Liver (tissue), 9 donors: ENCODE measurements around the gene GNB5. TPM values are rescaled to one million over a fixed set of nuclear protein-coding genes. Genes with fewer than 3 reads are reported as not detected.
A peak's percentile ranks its signal among the peaks of the same experiment; 100 is the strongest.

Experiments used
- DNase-seq: peaks from one replicate; pipeline ENCODE4 v3.0.0-alpha.2; 2017; ENCODE audit warnings: low spot score
- H3K27ac ChIP-seq, 2 donors: one replicate each; pipeline ENCODE4 v1.7.0; 2013; ENCODE audit warnings: inconsistent platforms in 2 of 2, low read length in 2 of 2, control low read depth in 1 of 2, low read depth in 1 of 2, mild to moderate bottlenecking in 1 of 2
- H3K27me3 ChIP-seq, 4 donors: one replicate each; pipeline versions ENCODE4 v1.6.1 to v1.7.0; 2013; ENCODE audit warnings: low read length in 3 of 4, inconsistent platforms in 1 of 4, mild to moderate bottlenecking in 1 of 4, moderate library complexity in 1 of 4; ENCODE audit not compliant: control insufficient read depth in 4 of 4, insufficient read depth in 4 of 4
- H3K36me3 ChIP-seq, 4 donors: one replicate each; pipeline versions ENCODE4 v1.6.1 to v1.7.0; 2013; ENCODE audit warnings: low read length in 3 of 4, mild to moderate bottlenecking in 3 of 4, low read depth in 1 of 4, moderate library complexity in 1 of 4; ENCODE audit not compliant: control insufficient read depth in 4 of 4, insufficient read depth in 3 of 4
- H3K4me1 ChIP-seq, 4 donors: one replicate each; pipeline versions ENCODE4 v1.6.1 to v1.7.0; 2013; ENCODE audit warnings: low read length in 3 of 4, mild to moderate bottlenecking in 3 of 4, moderate library complexity in 1 of 4; ENCODE audit not compliant: control insufficient read depth in 4 of 4, insufficient read depth in 4 of 4
- H3K4me3 ChIP-seq, 3 donors: one replicate each; pipeline versions ENCODE4 v1.6.1 to v1.7.0; 2013; ENCODE audit warnings: low read length in 3 of 3, control low read depth in 1 of 3, low read depth in 1 of 3, mild to moderate bottlenecking in 1 of 3
- H3K9ac ChIP-seq, 2 donors: one replicate each; pipeline ENCODE4 v1.7.0; 2013; ENCODE audit warnings: low read length in 2 of 2, mild to moderate bottlenecking in 2 of 2, moderate library complexity in 2 of 2, control low read depth in 1 of 2, low read depth in 1 of 2
- H3K9me3 ChIP-seq, 4 donors: one replicate each; pipeline versions ENCODE4 v1.6.1 to v1.7.0; 2013; ENCODE audit warnings: low read length in 3 of 4; ENCODE audit not compliant: control insufficient read depth in 4 of 4
- ATF3 ChIP-seq: IDR thresholded peaks from 2 replicates; pipeline ENCODE4 v1.6.1; 2016; ENCODE audit warnings: antibody characterized with exemption
- EGR1 ChIP-seq, 2 donors: IDR thresholded peaks; 2 replicates each; pipeline ENCODE4 v1.6.1; 2016 to 2018; ENCODE audit warnings: antibody characterized with exemption in 2 of 2, low read depth in 2 of 2
- FOXA1 ChIP-seq: IDR thresholded peaks from 2 replicates; pipeline ENCODE4 v1.6.1; 2016; ENCODE audit warnings: antibody characterized with exemption
- GABPA ChIP-seq, 2 donors: IDR thresholded peaks in 1 of 2; conservative IDR thresholded peaks in 1 of 2; 2 replicates each; pipeline ENCODE4 v1.6.1; 2016; ENCODE audit warnings: antibody characterized with exemption in 2 of 2, mild to moderate bottlenecking in 1 of 2, moderate library complexity in 1 of 2
- MAX ChIP-seq: IDR thresholded peaks from 2 replicates; pipeline ENCODE4 v1.6.1; 2016; ENCODE audit warnings: antibody characterized with exemption
- NR2F2 ChIP-seq: IDR thresholded peaks from 2 replicates; pipeline ENCODE4 v1.6.1; 2016; ENCODE audit warnings: antibody characterized with exemption
- RXRA ChIP-seq, 2 donors: IDR thresholded peaks; 2 replicates each; pipeline ENCODE4 v1.6.1; 2017 to 2018; ENCODE audit warnings: antibody characterized with exemption in 2 of 2, mild to moderate bottlenecking in 1 of 2
- TAF1 ChIP-seq: conservative IDR thresholded peaks from 2 replicates; pipeline ENCODE4 v1.6.1; 2016; ENCODE audit warnings: antibody characterized with exemption, mild to moderate bottlenecking
- YY1 ChIP-seq: IDR thresholded peaks from 2 replicates; pipeline ENCODE4 v1.6.1; 2016; ENCODE audit warnings: antibody characterized with exemption, mild to moderate bottlenecking
- ZBTB33 ChIP-seq: IDR thresholded peaks from 2 replicates; pipeline ENCODE4 v1.6.1; 2016; ENCODE audit warnings: antibody characterized with exemption
- WGBS: extraction: QIAGEN DNeasy Blood & Tissue Kit; methylation state at CpG from one replicate; pipeline ENCODE4 v1.1.7; 2013; 5-methylcytosine and 5-hydroxymethylcytosine counted together
- polyA plus RNA-seq, 2 donors: library from polyadenylated mRNA; stranded (reverse) in 1 of 2; unstranded in 1 of 2; fragments of 200-250 nt in 1 of 2; fragments of >200 nt in 1 of 2; fragmentation: Nextera tagmentation in 1 of 2; extraction: Ambion mirVana in 1 of 2; gene quantifications; one replicate each; pipeline versions ENCODE4 v1.2.1 to v1.2.3, GENCODE V29; 2013 to 2015
- total RNA-seq, 2 donors: library from RNA; depleted of rRNA; stranded (reverse); fragments of >200 nt; gene quantifications; one replicate each; pipeline ENCODE4 v1.2.3, GENCODE V29; 2014
- donor health status: healthy.
- donor health status: healthy.
- donor health status: healthy.
- donor health status: healthy.
- donor health status: healthy.

GNB5 gene
- total and polyA plus RNA-seq, 4 donors: 13.7 to 19.2 (median 15.7) TPM

GRCh38 chr15:52094811-52095584, 96.2 kb downstream of the GNB5 start:
- Histone ChIP-seq H3K27me3 (no peaks in the 10 kb centered on the region), H3K4me1 (peaks cover 0 to 4% (median 0%) of the 10 kb centered on the region in 4 donors), H3K27ac (no peak overlapping the region), H3K36me3 (no peaks in the 10 kb centered on the region), H3K9ac (no peak overlapping the region), H3K9me3 (peaks cover 0 to 4% (median 0%) of the 10 kb centered on the region in 4 donors), H3K4me3 (no peak overlapping the region)
- no peak for DNase-seq
- no peak for TF ChIP-seq RXRA (IDR thresholded peaks at IDR 0.05)
- no peak for TF ChIP-seq FOXA1
- no peak for TF ChIP-seq GABPA (IDR thresholded peaks at IDR 0.05 in 1 of 2, conservative IDR thresholded peaks at IDR 0.05 in 1 of 2)
- TF ChIP-seq ZBTB33: no peak
- TF ChIP-seq EGR1 (IDR thresholded peaks at IDR 0.05; ENCODE audit: low read depth in 2 of 2): no peak
- no peak for TF ChIP-seq ATF3
- TF ChIP-seq TAF1: no peak
- TF ChIP-seq MAX: no peak
- 89% methylated on average over 12 of the region's 12 CpGs for WGBS

- 82% methylated on average over 12 of the region's 12 CpGs for WGBS
- Histone ChIP-seq H3K4me3 (no peak overlapping the region), H3K9ac (no peak overlapping the region), H3K9me3 (peaks cover 0 to 4% (median 0%) of the 10 kb centered on the region in 4 donors), H3K4me1 (peaks cover 0 to 4% (median 0%) of the 10 kb centered on the region in 4 donors), H3K27ac (no peak overlapping the region), H3K36me3 (no peaks in the 10 kb centered on the region), H3K27me3 (no peaks in the 10 kb centered on the region)
- DNase-seq: no peak
- TF ChIP-seq NR2F2: peak; percentile 84
- no peak for TF ChIP-seq YY1
- no peak for TF ChIP-seq ZBTB33
Observed at GRCh38 chr15:52093539-52094510, 97.4 kb downstream of the GNB5 start.
